ENCODE data around the gene TNFRSF9. TPM values are rescaled to one million over a fixed set of nuclear protein-coding genes. Genes with fewer than 3 reads are reported as not detected.

Gene TNFRSF9
- total RNA-seq, 1 donor: under 0.01 TPM

DNA sequence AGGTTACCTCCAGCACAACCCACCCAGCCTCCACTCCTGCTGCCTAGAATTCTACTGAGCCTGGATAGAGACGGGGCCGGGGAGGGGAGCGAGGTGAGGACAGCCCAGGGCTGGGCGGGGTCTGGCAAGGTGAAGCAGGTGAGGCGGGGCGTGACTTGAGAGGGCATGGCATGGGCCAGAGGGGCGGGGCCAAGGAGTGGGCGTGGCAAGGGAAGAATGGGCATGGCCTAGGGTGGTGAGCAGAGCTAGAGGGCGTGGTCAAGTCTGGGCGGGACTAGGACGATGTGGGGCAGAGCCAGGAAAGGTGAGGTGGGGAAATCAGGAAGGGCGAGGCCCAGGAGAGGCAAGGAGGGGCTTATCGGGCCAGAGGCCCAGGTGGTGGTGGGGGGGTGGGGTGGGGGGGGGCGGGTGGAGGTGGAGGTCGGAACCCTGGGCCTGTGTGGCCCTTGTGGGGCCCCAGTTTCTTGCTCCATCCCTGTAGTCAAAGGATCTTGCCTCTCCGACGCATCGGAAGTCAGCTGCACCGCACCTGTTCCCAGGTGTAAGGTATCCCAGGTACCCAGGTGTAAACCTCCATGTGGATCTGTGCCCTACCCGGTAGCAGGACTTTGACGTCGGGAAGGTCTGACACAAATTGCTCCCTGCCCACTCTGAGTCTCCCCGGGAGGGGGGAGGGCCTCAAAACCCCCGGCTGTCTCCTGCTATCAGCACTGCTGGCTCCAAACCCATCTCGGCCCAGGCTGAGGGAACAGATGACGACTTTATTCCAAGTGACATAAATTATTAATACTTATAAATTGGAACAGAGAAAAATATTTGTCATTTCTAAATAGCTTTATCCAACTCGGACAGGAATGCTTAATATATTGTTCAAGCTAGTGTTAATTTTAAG is 54.9 kb downstream of the TNFRSF9 start:
- Histone ChIP-seq H3K4me1 (ENCODE audit: insufficient read depth, low read length) (peaks cover 11% of the 10 kb centered on the region), H2AFZ (ENCODE audit: low read length) (peak overlapping the region; percentile 69), H3K4me2 (ENCODE audit: insufficient read depth, low read length) (peak overlapping the region; percentile 80), H4K20me1 (ENCODE audit: insufficient read depth, low read length) (no peaks in the 10 kb centered on the region), H3K27ac (ENCODE audit: low read depth, low read length) (no peak overlapping the region), H3K9me3 (ENCODE audit: low read depth, low read length) (no peaks in the 10 kb centered on the region), H3K4me3 (ENCODE audit: insufficient read depth, low read length) (peak overlapping the region; percentile 48), H3K79me2 (ENCODE audit: insufficient read depth, low read length) (no peaks in the 10 kb centered on the region), H3K27me3 (ENCODE audit: insufficient read depth, low read length) (peaks cover 2% of the 10 kb centered on the region), H3K36me3 (ENCODE audit: insufficient read depth, low read length) (no peaks in the 10 kb centered on the region)
- DNase-seq (ENCODE audit: insufficient read length, low spot score, missing footprints): peak; percentile 62
- TF ChIP-seq, protein P1, sequence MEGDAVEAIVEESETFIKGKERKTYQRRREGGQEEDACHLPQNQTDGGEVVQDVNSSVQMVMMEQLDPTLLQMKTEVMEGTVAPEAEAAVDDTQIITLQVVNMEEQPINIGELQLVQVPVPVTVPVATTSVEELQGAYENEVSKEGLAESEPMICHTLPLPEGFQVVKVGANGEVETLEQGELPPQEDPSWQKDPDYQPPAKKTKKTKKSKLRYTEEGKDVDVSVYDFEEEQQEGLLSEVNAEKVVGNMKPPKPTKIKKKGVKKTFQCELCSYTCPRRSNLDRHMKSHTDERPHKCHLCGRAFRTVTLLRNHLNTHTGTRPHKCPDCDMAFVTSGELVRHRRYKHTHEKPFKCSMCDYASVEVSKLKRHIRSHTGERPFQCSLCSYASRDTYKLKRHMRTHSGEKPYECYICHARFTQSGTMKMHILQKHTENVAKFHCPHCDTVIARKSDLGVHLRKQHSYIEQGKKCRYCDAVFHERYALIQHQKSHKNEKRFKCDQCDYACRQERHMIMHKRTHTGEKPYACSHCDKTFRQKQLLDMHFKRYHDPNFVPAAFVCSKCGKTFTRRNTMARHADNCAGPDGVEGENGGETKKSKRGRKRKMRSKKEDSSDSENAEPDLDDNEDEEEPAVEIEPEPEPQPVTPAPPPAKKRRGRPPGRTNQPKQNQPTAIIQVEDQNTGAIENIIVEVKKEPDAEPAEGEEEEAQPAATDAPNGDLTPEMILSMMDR (IDR thresholded peaks at IDR 0.05; ENCODE audit: extremely low read depth, low read depth, low read length): no peak

DNA sequence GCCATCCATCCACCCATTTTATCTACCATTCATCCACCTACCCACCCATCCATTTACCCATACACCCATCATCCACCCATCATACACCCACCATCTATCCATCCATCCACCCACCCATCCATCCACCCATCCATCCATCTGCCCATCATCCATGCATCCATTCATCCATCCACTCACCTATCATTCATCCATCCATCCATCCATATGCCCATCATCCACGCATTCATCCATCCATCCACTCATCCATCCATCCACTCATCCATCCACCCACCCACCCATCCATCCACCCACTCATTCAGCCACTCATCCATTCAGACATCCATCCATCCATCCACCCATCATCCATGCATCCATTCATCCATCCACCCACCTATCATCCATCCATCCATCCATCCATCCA is 55.9 kb downstream of the TNFRSF9 start:
- no peaks in the 10 kb centered on the region for H3K9me3 ChIP-seq (ENCODE audit: low read depth, low read length)
- no peaks in the 10 kb centered on the region for H3K79me2 ChIP-seq (ENCODE audit: insufficient read depth, low read length)
- no peaks in the 10 kb centered on the region for H3K36me3 ChIP-seq (ENCODE audit: insufficient read depth, low read length)
- peaks cover 11% of the 10 kb centered on the region for H3K4me1 ChIP-seq (ENCODE audit: insufficient read depth, low read length)
- no peak overlapping the region for H3K4me3 ChIP-seq (ENCODE audit: insufficient read depth, low read length)
- no peaks in the 10 kb centered on the region for H4K20me1 ChIP-seq (ENCODE audit: insufficient read depth, low read length)
- no peak for DNase-seq (ENCODE audit: insufficient read length, low spot score, missing footprints)
- TF ChIP-seq, protein P1 (IDR thresholded peaks at IDR 0.05; ENCODE audit: extremely low read depth, low read depth, low read length): no peak
- H3K27me3 ChIP-seq (ENCODE audit: insufficient read depth, low read length): peaks cover 2% of the 10 kb centered on the region
- no peak overlapping the region for H2AFZ ChIP-seq (ENCODE audit: low read length)
- H3K4me2 ChIP-seq (ENCODE audit: insufficient read depth, low read length): no peak overlapping the region
- no peak overlapping the region for H3K27ac ChIP-seq (ENCODE audit: low read depth, low read length)

DNA sequence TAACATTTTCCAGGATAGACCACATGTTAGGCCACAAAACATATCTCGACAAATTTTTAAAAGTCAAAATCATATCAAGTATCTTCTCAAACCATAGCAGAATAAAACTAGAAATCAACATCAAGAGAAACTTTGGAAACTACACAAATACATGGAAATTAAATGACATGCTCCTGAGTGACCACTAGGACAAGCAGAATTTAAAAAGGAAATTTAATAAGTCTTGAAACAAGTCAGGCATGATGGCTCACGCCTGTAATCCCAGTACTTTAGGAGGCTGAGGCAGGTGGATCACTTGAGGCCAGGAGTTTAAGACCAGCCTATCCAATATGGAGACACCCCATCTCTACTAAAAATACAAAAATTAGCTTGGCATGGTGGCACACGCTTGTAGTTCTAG is 61.4 kb downstream of the TNFRSF9 start:
- Histone ChIP-seq H3K27me3 (ENCODE audit: insufficient read depth, low read length) (no peaks in the 10 kb centered on the region), H4K20me1 (ENCODE audit: insufficient read depth, low read length) (no peaks in the 10 kb centered on the region), H3K4me2 (ENCODE audit: insufficient read depth, low read length) (no peak overlapping the region), H3K36me3 (ENCODE audit: insufficient read depth, low read length) (no peaks in the 10 kb centered on the region), H3K79me2 (ENCODE audit: insufficient read depth, low read length) (no peaks in the 10 kb centered on the region), H3K27ac (ENCODE audit: low read depth, low read length) (no peak overlapping the region), H2AFZ (ENCODE audit: low read length) (no peak overlapping the region), H3K9me3 (ENCODE audit: low read depth, low read length) (no peaks in the 10 kb centered on the region), H3K4me1 (ENCODE audit: insufficient read depth, low read length) (no peaks in the 10 kb centered on the region), H3K4me3 (ENCODE audit: insufficient read depth, low read length) (no peak overlapping the region)
- TF ChIP-seq, protein P1 (IDR thresholded peaks at IDR 0.05; ENCODE audit: extremely low read depth, low read depth, low read length): no peak
- DNase-seq (ENCODE audit: insufficient read length, low spot score, missing footprints): no peak

DNA sequence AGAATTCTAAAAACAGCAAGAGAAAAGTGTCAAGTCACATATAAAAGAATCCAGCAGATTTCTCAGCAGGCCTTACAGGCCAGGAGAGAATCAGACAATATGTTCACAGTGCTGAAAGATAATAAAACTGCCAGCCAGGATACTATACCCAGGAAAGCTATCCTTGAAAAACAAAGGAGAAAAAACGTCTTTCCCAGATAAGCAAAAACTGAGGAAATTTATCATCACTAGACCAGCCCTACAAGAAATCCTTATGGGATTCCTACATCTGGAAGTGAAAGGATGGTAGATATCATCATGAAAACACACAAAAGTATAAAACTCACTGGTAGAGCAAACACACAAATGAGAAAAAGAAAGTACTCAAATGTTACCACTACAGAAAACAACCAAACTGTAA is 62.6 kb downstream of the TNFRSF9 start:
- Histone ChIP-seq H4K20me1 (ENCODE audit: insufficient read depth, low read length) (no peaks in the 10 kb centered on the region), H2AFZ (ENCODE audit: low read length) (no peak overlapping the region), H3K27ac (ENCODE audit: low read depth, low read length) (no peak overlapping the region), H3K36me3 (ENCODE audit: insufficient read depth, low read length) (no peaks in the 10 kb centered on the region), H3K4me3 (ENCODE audit: insufficient read depth, low read length) (no peak overlapping the region), H3K4me1 (ENCODE audit: insufficient read depth, low read length) (no peaks in the 10 kb centered on the region), H3K4me2 (ENCODE audit: insufficient read depth, low read length) (no peak overlapping the region), H3K79me2 (ENCODE audit: insufficient read depth, low read length) (no peaks in the 10 kb centered on the region), H3K27me3 (ENCODE audit: insufficient read depth, low read length) (no peaks in the 10 kb centered on the region), H3K9me3 (ENCODE audit: low read depth, low read length) (no peaks in the 10 kb centered on the region)
- DNase-seq (ENCODE audit: insufficient read length, low spot score, missing footprints): no peak
- TF ChIP-seq, protein P1 (IDR thresholded peaks at IDR 0.05; ENCODE audit: extremely low read depth, low read depth, low read length): no peak

All from osteoblast (primary cell).